AG10803 (cell line): ENCODE measurements around the gene SHF.

Experiments
- DNase-seq: peaks from one replicate; pipeline ENCODE4 v3.0.0; 2010; ENCODE audit warnings: low read depth
- H3K4me3 ChIP-seq: 2 replicates; pipeline ENCODE4 v1.5.1; 2011; ENCODE audit warnings: mild to moderate bottlenecking, low read length, control low read depth
- TF ChIP-seq, protein P1 (sequence below): conservative IDR thresholded peaks from 2 replicates; pipeline ENCODE4 v1.5.1; 2011; ENCODE audit warnings: mild to moderate bottlenecking, low read length, control low read depth, inconsistent platforms

Gene SHF

DNA sequence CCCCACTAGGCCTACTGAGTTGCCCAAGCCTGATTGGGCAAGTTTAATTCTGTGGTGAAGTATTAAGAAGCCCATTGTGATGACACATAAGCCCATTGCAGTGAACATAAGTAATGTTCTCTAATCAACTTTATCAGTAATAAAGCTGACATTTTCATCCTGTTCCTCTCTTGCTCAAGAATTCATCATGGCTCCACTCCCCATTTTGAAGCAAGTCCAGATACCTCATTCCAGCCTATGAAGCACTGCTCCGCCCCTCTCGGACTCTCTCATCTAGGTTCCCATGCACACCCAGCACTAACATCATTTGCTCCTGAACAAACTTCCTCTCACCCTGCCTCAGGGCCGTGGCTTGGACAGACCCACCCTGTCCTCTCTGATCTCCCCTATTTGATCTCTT, 10.5 kb downstream of the SHF start:
- TF ChIP-seq, protein P1, sequence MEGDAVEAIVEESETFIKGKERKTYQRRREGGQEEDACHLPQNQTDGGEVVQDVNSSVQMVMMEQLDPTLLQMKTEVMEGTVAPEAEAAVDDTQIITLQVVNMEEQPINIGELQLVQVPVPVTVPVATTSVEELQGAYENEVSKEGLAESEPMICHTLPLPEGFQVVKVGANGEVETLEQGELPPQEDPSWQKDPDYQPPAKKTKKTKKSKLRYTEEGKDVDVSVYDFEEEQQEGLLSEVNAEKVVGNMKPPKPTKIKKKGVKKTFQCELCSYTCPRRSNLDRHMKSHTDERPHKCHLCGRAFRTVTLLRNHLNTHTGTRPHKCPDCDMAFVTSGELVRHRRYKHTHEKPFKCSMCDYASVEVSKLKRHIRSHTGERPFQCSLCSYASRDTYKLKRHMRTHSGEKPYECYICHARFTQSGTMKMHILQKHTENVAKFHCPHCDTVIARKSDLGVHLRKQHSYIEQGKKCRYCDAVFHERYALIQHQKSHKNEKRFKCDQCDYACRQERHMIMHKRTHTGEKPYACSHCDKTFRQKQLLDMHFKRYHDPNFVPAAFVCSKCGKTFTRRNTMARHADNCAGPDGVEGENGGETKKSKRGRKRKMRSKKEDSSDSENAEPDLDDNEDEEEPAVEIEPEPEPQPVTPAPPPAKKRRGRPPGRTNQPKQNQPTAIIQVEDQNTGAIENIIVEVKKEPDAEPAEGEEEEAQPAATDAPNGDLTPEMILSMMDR = no peak
- DNase-seq = no peak
- H3K4me3 ChIP-seq = no peak overlapping the region

- DNase-seq = no peak
- TF ChIP-seq, protein P1 = no peak
- no peak overlapping the region for H3K4me3 ChIP-seq
These were observed 13.2 kb downstream of the SHF start for GRCh38 chr15:45174577-45174976.

GRCh38 chr15:45174069-45174468, 13.7 kb downstream of the SHF start:
- no peak overlapping the region for H3K4me3 ChIP-seq
- TF ChIP-seq, protein P1 = no peak
- DNase-seq = no peak

DNA sequence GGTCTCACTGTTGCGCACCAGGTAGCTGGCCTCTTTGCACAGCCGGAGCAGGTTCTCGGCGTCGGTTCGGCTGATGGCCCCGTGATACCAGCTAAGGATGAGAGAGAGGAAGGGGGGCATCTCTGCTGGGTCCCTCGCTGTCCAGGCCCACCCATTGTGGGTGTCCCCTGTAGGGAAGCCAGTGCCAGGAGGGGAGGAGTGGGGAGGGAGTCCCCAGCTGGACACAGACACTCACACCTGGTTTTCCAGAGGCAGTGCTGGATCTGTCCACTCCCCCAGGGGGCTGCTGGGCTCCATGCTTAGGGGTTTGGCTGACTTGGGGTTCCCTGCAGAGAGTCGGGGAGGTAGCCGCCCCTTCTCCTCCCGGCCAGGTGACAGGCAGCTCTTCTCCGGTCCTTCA, 15.9 kb downstream of the SHF start:
- DNase-seq = no peak
- TF ChIP-seq, protein P1 = no peak
- no peak overlapping the region for H3K4me3 ChIP-seq

DNA sequence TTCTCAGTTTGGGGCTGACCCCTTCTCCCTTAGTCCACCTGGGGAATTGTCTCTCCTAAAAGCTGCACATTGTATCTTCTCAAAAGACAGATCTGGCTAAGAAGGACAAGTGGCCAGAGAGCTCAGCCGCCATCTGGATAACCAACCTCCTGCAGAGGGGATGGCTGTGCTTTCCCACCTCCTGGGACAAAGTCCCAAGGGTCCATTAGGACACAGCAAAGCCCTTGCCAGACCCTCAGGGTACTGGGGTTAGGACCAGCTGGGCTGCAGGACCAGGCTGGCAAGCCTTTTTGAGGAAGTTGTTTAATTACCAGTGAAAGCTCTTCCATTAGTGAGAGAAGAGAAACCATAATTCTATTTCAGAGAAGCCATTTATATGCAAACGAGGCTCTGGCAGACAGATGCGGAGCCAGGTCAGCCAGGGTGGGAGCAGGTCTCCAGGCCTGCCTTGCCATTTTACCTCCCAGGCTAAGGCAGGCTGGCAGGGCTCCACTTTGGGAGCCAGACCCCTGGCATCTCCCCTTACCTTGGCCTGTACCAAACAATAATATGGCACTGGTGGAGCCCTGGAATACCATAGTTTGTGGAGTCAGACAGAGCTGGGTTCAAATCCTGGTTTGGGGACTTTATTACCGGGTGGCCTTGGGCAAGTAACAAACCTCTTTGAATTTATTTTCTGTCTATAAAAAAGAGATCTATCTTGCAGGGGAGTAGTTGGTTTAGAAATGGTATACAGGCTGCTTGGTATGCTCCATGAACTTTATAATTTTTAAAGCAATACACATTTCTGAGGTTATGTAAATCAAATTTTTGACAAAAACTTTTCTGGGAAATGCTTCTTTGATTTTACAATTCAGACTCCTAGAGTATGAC, 17.9 kb downstream of the SHF start:
- no peak overlapping the region for H3K4me3 ChIP-seq
- no peak for DNase-seq
- TF ChIP-seq, protein P1 = no peak

DNA sequence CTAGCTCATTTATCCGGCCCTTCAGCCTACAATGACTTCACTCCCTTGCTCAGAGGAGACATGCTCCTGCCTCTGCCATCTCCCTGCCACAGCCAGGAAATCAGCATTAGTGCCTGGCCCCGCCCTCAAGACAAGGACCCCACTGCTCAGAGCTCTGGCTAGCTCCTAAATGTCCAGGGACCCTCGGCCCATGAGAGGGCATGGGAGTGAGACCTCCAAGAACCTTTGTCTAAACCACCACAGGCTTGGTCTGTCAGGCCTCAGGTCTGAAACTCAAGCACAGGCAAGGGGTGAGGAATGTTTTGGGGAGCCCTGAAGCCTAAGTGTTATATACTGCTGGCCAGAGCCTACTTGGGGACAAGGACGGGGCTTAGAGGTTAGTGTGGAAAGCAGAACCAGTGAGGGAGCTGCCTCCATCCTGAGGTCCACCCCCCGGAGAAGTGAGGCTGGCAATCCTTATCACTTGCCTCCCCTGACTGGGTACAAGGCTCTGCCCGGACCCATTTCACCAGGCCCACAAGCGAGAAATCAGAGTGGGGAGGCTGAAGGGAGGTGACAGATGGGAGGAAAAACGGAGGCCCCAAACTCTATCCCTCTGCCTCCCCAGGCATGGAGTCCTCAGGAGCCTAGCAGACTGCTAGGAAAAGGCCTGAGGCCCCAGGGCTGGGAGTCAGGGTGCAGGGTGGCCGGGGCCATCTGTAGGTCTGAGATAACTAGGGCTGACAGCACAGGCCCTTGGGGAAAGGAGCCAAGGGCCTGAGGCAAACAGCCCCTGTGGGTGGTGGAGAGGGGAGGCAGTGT, 18.8 kb downstream of the SHF start:
- DNase-seq = no peak
- TF ChIP-seq, protein P1 = no peak
- H3K4me3 ChIP-seq = no peak overlapping the region
